Ovary (tissue), 9 donors: ENCODE results near the gene GAREM1. TPM values are rescaled to one million over a fixed set of nuclear protein-coding genes. Genes with fewer than 3 reads are reported as not detected.

Experiments
- DNase-seq, 5 donors: peaks; one replicate each; pipeline ENCODE4 v3.0.0-alpha.2; 2019 to 2020
- H3K27ac ChIP-seq, 2 donors: fragments of 200-600 bp; one replicate each; pipeline versions ENCODE4 v1.5.1 to v1.8.0; 2019 to 2022
- H3K27me3 ChIP-seq: fragments of 200-600 bp; one replicate; pipeline ENCODE4 v1.8.0; 2022
- H3K36me3 ChIP-seq: fragments of 200-600 bp; sonication (generic); one replicate; pipeline ENCODE4 v1.5.1; 2019
- H3K4me1 ChIP-seq: one replicate; pipeline ENCODE4 v1.8.1; 2013; ENCODE audit warnings: mild to moderate bottlenecking, moderate library complexity; ENCODE audit not compliant: insufficient read depth
- H3K4me3 ChIP-seq: fragments of 200-600 bp; sonication (generic); one replicate; pipeline ENCODE4 v1.5.1; 2017
- H3K9me3 ChIP-seq, 2 donors: fragments of 200-600 bp in 1 of 2; sonication (generic) in 1 of 2; one replicate each; pipeline versions ENCODE4 v1.5.1 to v1.8.1; 2013 to 2019; ENCODE audit warnings: mild to moderate bottlenecking in 1 of 2, moderate library complexity in 1 of 2
- CTCF ChIP-seq, 3 donors: fragments of 450-650 bp in 2 of 3; fragments of 200-600 bp in 1 of 3; IDR thresholded peaks; one replicate each; pipeline versions ENCODE4 v1.5.1 to v1.8.0; 2016 to 2022; ENCODE audit warnings: antibody characterized with exemption in 3 of 3, mild to moderate bottlenecking in 1 of 3
- EP300 ChIP-seq: sonication (generic); formaldehyde crosslinking; IDR thresholded peaks from one replicate; pipeline ENCODE4 v1.6.1; 2017; ENCODE audit warnings: antibody characterized with exemption
- POLR2A ChIP-seq: fragments of 450-650 bp; IDR thresholded peaks from one replicate; pipeline ENCODE4 v1.6.1; 2017; ENCODE audit warnings: antibody characterized with exemption, mild to moderate bottlenecking, moderate library complexity
- WGBS, 3 donors: extraction: QIAGEN DNeasy Blood & Tissue Kit in 1 of 3; methylation state at CpG; one replicate each; pipeline versions ENCODE4 v1.1.5 to v1.1.7; 2013 to 2017; 5-methylcytosine and 5-hydroxymethylcytosine counted together
- intact Hi-C, 4 donors: fragments of 100-400 bp; cut with DNase I; formaldehyde crosslinking; loops; one replicate each; pipeline versions ENCODE4 v1.11.0 to v1.15.1; 2022 to 2023
- polyA plus RNA-seq, 2 donors: library from polyadenylated mRNA; stranded (reverse); fragments of 200-250 nt in 1 of 2; fragments of 350-450 nt in 1 of 2; fragmentation: Illumina TruSeq in 1 of 2; extraction: RNeasy Lipid Tissue Mini Kit (QIAGEN cat#74804) in 1 of 2; gene quantifications; one replicate each; pipeline ENCODE4 v1.2.3, GENCODE V29; 2013 to 2014
- total RNA-seq, 7 donors: library from RNA; depleted of rRNA in 2 of 7; stranded (reverse); fragments of >200 nt in 2 of 7; fragmentation: NEBNext Ultra II Directional in 3 of 7; extraction: Animal tissue kit (Norgen Biotek cat#: 25700) in 3 of 7; gene quantifications; one replicate each; pipeline versions ENCODE4 v1.1.0 to v1.2.4, GENCODE V29; 2016 to 2023
- donor health status: DM: no; HTN: no; CAD: no; lungs with moderate emphysema.
- donor health status: DM: no; HTN: no; CAD: no.
- donor health status: Bipolar disorder and iron deficiency.
- donor health status: DM: yes; HTN: yes; CAD: no.
- donor health status: DM: no; HTN: no; CAD: no.
- donor health status: DM: yes; HTN: yes; CAD: no.

GAREM1 gene
- total and polyA plus RNA-seq, 9 donors: 2.7 to 15.2 (median 7.1) TPM

- Histone ChIP-seq H3K4me1 (peaks cover 2% of the 10 kb centered on the region), H3K9me3 (no peaks in the 10 kb centered on the region), H3K27me3 (no peaks in the 10 kb centered on the region), H3K36me3 (no peaks in the 10 kb centered on the region), H3K27ac (no peak overlapping the region), H3K4me3 (no peak overlapping the region)
- no peak for DNase-seq
- 11 to 26% (median 14%) methylated on average over 8 of the region's 8 CpGs for WGBS, 3 donors
- intact Hi-C loops: no loop called here
- TF ChIP-seq CTCF (IDR thresholded peaks at IDR 0.05) (no peak), POLR2A (no peak), EP300 (no peak)
These were observed 29.1 kb downstream of the GAREM1 start for GRCh38 chr18:32441533-32441932.

- no peak for TF ChIP-seq EP300
- no peak for TF ChIP-seq CTCF (IDR thresholded peaks at IDR 0.05)
- TF ChIP-seq POLR2A: no peak
- 96 to 99% (median 97%) methylated on average over 4 of the region's 4 CpGs for WGBS, 3 donors
- intact Hi-C loops: no loop called here
- no peak overlapping the region for H3K27ac ChIP-seq
- no peaks in the 10 kb centered on the region for H3K9me3 ChIP-seq
- H3K27me3 ChIP-seq: no peaks in the 10 kb centered on the region
- H3K4me3 ChIP-seq: no peak overlapping the region
- H3K4me1 ChIP-seq: peaks cover 2% of the 10 kb centered on the region
- no peak for DNase-seq
- H3K36me3 ChIP-seq: no peaks in the 10 kb centered on the region
These were observed 30.2 kb downstream of the GAREM1 start for GRCh38 chr18:32440518-32440917.

DNA sequence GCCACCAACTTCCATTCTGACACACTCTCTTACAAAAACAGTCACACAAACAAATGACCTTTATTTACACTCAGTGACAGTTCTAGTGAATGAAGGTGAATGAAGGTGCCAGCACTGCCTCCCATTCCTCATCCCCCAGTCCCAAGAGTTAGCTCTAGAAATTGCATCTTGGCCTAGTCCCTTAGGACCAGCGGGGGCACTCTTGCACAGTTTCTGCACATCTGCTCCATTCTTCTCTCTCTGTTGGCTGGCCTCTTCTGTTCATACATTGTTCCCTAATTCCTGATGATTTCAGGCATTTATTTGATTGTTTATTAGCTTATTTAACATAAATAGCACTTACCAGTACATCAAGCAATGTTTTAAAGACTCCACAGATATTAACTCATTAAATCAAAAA lies 30.9 kb downstream of the GAREM1 start:
- Histone ChIP-seq H3K36me3 (no peaks in the 10 kb centered on the region), H3K27me3 (no peaks in the 10 kb centered on the region), H3K4me3 (no peak overlapping the region), H3K4me1 (peaks cover 2% of the 10 kb centered on the region), H3K27ac (no peak overlapping the region), H3K9me3 (no peaks in the 10 kb centered on the region)
- TF ChIP-seq POLR2A (no peak), EP300 (no peak), CTCF (IDR thresholded peaks at IDR 0.05) (no peak)
- 90 to 98% (median 91%) methylated on average over 1 of the region's 1 CpG for WGBS, 3 donors
- intact Hi-C loops: no loop called here
- DNase-seq: no peak

DNA sequence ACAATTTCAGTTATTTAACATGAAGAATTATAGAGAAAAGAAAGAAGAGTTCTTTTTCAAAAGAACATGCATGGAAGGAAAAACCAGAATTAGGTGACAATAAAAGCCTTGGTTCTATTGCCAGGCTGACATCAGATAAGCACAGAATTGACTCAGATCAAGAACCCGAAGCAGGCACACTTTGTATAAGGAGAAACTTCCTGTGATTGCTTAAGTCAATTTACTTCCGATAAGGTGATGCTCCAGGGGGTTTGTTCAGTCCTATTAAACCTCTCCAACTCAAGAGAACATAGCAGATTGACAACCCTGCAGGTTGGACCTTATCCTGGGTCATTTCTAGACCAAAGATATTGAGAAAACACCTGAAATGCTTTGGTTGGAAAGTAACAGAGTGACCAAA lies 31.4 kb downstream of the GAREM1 start:
- no peak overlapping the region for H3K27ac ChIP-seq
- TF ChIP-seq CTCF (IDR thresholded peaks at IDR 0.05) (no peak), POLR2A (no peak), EP300 (no peak)
- no peaks in the 10 kb centered on the region for H3K36me3 ChIP-seq
- intact Hi-C loops: no loop called here
- 95 to 97% (median 97%) methylated on average over 2 of the region's 2 CpGs for WGBS, 3 donors
- peaks cover 2% of the 10 kb centered on the region for H3K4me1 ChIP-seq
- H3K4me3 ChIP-seq: no peak overlapping the region
- no peaks in the 10 kb centered on the region for H3K9me3 ChIP-seq
- DNase-seq: no peak
- no peaks in the 10 kb centered on the region for H3K27me3 ChIP-seq
